Lung (tissue), 12 donors: ENCODE results near the gene PLAAT3. TPM values are rescaled to one million over a fixed set of nuclear protein-coding genes. Genes with fewer than 3 reads are reported as not detected.

Source experiments
- ATAC-seq: fragments of 200-7000 bp; cut with Tn5 transposase; one replicate; pipeline ENCODE4 v1.9.1; 2020; ENCODE audit warnings: moderate number of reproducible peaks; ENCODE audit not compliant: insufficient read depth, low FRiP score
- DNase-seq, 3 donors: peaks; one replicate each; pipeline ENCODE4 v3.0.0-alpha.2; 2013 to 2017
- H3K27ac ChIP-seq, 2 donors: one replicate each; pipeline ENCODE4 v1.5.1; 2013; ENCODE audit warnings: mild to moderate bottlenecking in 2 of 2, moderate library complexity in 2 of 2, control low read depth in 1 of 2, inconsistent platforms in 1 of 2, low read depth in 1 of 2, low read length in 1 of 2
- H3K27me3 ChIP-seq, 3 donors: one replicate each; pipeline ENCODE4 v1.5.1; 2013; ENCODE audit warnings: low read length in 2 of 3; ENCODE audit not compliant: control insufficient read depth in 3 of 3, insufficient read depth in 3 of 3
- H3K36me3 ChIP-seq, 4 donors: one replicate each; pipeline ENCODE4 v1.5.1; 2013; ENCODE audit warnings: low read length in 4 of 4, mild to moderate bottlenecking in 1 of 4, moderate library complexity in 1 of 4; ENCODE audit not compliant: control insufficient read depth in 4 of 4, insufficient read depth in 4 of 4
- H3K4me1 ChIP-seq, 5 donors: one replicate each; pipeline ENCODE4 v1.5.1; 2013; ENCODE audit warnings: low read length in 5 of 5, mild to moderate bottlenecking in 2 of 5, moderate library complexity in 1 of 5; ENCODE audit not compliant: control insufficient read depth in 5 of 5, insufficient read depth in 5 of 5
- H3K4me3 ChIP-seq: one replicate; pipeline ENCODE4 v1.5.1; 2013; ENCODE audit warnings: mild to moderate bottlenecking, control low read depth, moderate library complexity
- H3K9ac ChIP-seq, 2 donors: one replicate each; pipeline ENCODE4 v1.5.1; 2013; ENCODE audit warnings: low read length in 2 of 2, control low read depth in 1 of 2; ENCODE audit not compliant: insufficient read depth in 1 of 2
- H3K9me3 ChIP-seq, 4 donors: one replicate each; pipeline ENCODE4 v1.5.1; 2013; ENCODE audit warnings: low read length in 3 of 4, mild to moderate bottlenecking in 1 of 4, moderate library complexity in 1 of 4; ENCODE audit not compliant: control insufficient read depth in 4 of 4, insufficient read depth in 3 of 4
- WGBS, 2 donors: extraction: QIAGEN DNeasy Blood & Tissue Kit; methylation state at CpG; one replicate each; pipeline ENCODE4 v1.1.7; 2013; 5-methylcytosine and 5-hydroxymethylcytosine counted together
- polyA plus RNA-seq, 2 donors: library from polyadenylated mRNA; stranded (reverse); fragments of 200-250 nt; gene quantifications; one replicate each; pipeline ENCODE4 v1.2.1, GENCODE V29; 2013
- total RNA-seq, 2 donors: library from RNA; depleted of rRNA in 1 of 2; stranded (reverse); fragments of >200 nt in 1 of 2; gene quantifications; one replicate each; pipeline ENCODE4 v1.2.1, GENCODE V29; 2014 to 2021
- TF ChIP-seq, protein P1 (sequence below): IDR thresholded peaks from 2 replicates; pipeline ENCODE4 v1.5.1; 2012; ENCODE audit warnings: mild to moderate bottlenecking; ENCODE audit errors: control extremely low read depth, extremely low read depth
- donor health status: control.
- donor health status: control.
- donor health status: Bipolar disorder and iron deficiency.
- donor health status: healthy.
- donor health status: DM: yes; HTN: yes; CAD: no.

The PLAAT3 gene
- total and polyA plus RNA-seq, 4 donors: 12.7 to 232 (median 89.8) TPM

DNA sequence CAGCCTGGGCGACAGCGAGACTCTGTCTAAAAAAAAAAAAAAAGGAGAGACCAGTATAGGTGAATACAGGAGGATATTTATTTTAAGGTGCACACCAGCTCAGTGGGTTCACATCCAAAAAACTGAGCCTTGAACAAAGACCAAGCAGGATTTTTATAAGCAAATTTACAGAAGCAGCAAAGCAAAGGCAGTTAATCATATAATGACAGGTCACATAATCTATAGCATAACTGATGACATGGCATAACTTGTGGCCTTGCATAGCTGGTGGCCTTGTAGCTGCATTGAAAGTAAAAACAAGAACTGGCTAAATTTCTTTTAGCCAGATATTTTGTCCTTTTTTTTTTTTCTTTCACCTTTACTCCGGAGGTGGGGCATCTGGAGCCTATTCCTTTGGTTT lies 2.7 kb upstream of the PLAAT3 start:
- TF ChIP-seq, protein P1, sequence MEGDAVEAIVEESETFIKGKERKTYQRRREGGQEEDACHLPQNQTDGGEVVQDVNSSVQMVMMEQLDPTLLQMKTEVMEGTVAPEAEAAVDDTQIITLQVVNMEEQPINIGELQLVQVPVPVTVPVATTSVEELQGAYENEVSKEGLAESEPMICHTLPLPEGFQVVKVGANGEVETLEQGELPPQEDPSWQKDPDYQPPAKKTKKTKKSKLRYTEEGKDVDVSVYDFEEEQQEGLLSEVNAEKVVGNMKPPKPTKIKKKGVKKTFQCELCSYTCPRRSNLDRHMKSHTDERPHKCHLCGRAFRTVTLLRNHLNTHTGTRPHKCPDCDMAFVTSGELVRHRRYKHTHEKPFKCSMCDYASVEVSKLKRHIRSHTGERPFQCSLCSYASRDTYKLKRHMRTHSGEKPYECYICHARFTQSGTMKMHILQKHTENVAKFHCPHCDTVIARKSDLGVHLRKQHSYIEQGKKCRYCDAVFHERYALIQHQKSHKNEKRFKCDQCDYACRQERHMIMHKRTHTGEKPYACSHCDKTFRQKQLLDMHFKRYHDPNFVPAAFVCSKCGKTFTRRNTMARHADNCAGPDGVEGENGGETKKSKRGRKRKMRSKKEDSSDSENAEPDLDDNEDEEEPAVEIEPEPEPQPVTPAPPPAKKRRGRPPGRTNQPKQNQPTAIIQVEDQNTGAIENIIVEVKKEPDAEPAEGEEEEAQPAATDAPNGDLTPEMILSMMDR: no peak
- Histone ChIP-seq H3K27me3 (peaks cover 0 to 14% (median 0%) of the 10 kb centered on the region in 3 donors), H3K4me1 (peaks cover 0 to 10% (median 0%) of the 10 kb centered on the region in 5 donors), H3K4me3 (no peak overlapping the region), H3K9ac (no peak overlapping the region), H3K27ac (no peak overlapping the region), H3K9me3 (no peaks in the 10 kb centered on the region), H3K36me3 (no peaks in the 10 kb centered on the region)
- ATAC-seq (no peak), DNase-seq (no peak)
- 81 to 88% methylated on average over 1 to 3 of the region's 3 CpGs for WGBS, 2 donors

GRCh38 chr11:63613517-63614135 lies 607 bp downstream of the PLAAT3 start:
- H3K4me1 ChIP-seq: peaks cover 0 to 15% (median 3%) of the 10 kb centered on the region in 5 donors
- WGBS, 2 donors: 1 to 2% methylated on average over 44 to 45 of the region's 45 CpGs
- no peak overlapping the region for H3K9ac ChIP-seq
- no peaks in the 10 kb centered on the region for H3K9me3 ChIP-seq
- H3K4me3 ChIP-seq: peak overlapping the region; percentile 55
- TF ChIP-seq, protein P1: no peak
- H3K36me3 ChIP-seq: no peaks in the 10 kb centered on the region
- H3K27ac ChIP-seq: peak overlapping the region; percentile 68 to 85
- peaks cover 0 to 17% (median 2%) of the 10 kb centered on the region in 3 donors for H3K27me3 ChIP-seq
- ATAC-seq (peak; percentile 19), DNase-seq (peak; percentile 12 to 27 (median 21))

DNA sequence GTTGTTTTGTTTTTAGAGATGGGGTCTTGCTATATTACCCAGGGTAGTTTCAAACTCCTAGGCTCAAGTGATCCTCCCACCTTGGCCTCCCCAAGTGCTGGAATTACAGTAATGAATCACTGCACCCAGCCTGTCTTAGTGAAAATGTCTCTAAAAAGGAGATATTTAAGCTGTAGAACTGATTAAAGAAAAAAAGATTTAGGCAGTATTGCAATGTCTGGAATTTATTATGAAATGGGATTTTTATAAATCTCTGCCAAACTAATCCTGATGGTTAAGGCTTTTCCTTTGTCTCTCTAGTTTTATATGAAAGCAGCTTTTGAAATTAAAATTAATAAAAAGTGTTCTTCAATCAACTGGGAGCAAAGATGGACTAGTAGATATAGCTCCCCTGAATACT lies 2.1 kb downstream of the PLAAT3 start:
- DNase-seq: no peak
- TF ChIP-seq, protein P1: no peak
- Histone ChIP-seq H3K4me1 (peaks cover 0 to 15% (median 3%) of the 10 kb centered on the region in 5 donors), H3K9ac (no peak overlapping the region), H3K9me3 (no peaks in the 10 kb centered on the region), H3K4me3 (no peak overlapping the region), H3K27me3 (peaks cover 0 to 17% (median 2%) of the 10 kb centered on the region in 3 donors), H3K36me3 (peaks cover 0 to 2% (median 0%) of the 10 kb centered on the region in 4 donors), H3K27ac (no peak overlapping the region)
- ATAC-seq: no peak

DNA sequence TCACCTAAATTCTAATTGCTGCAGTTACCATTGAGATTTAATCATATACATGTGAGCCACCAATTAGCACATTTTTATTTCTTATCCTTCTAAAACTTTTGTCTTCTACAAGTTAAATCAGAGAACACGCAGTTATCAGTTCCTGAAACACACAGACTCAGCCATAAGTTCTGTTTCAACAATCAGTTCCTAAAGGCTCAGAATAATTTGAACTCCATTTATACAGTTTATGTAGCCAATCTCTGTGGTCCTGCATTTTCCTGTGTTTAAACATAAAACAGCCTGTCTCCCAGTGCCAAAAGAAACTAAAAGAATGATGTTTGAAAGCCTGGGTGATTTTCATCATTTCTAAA lies 2.9 kb downstream of the PLAAT3 start:
- no peak overlapping the region for H3K4me3 ChIP-seq
- H3K4me1 ChIP-seq: peaks cover 0 to 15% (median 3%) of the 10 kb centered on the region in 5 donors
- peak in 2 of 3 donors; percentile 38 to 49 for DNase-seq
- H3K27ac ChIP-seq: no peak overlapping the region
- WGBS, 2 donors: 68 to 80% methylated on average over 1 of the region's 1 CpG
- TF ChIP-seq, protein P1: no peak
- peaks cover 0 to 2% (median 0%) of the 10 kb centered on the region in 4 donors for H3K36me3 ChIP-seq
- H3K27me3 ChIP-seq: peaks cover 0 to 17% (median 2%) of the 10 kb centered on the region in 3 donors
- no peak for ATAC-seq
- H3K9me3 ChIP-seq: no peaks in the 10 kb centered on the region
- no peak overlapping the region for H3K9ac ChIP-seq
